ENCODE measurements around the gene CHRM4.

Gene CHRM4

DNA sequence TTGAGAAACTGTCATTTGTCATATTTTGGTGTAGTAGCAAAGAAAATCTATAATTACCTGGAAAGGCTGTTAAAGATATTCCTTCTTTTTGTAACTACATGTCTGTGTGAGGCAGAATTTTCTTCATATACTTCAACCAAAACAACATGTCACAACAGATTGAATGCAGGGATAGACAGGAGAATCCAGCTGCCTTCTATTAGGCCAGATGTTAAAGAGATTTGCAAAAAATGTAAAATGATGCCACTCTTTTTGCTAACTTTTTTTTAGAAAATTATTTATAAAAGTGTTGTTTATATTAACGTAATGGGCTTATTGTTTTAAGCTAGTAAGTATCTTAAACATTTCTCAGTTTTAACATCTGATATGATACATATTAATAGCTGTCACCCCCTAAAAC is 31.6 kb downstream of the CHRM4 start:
- Histone ChIP-seq H3K9me2 (replicated peaks; ENCODE audit: insufficient read depth, low read length) (no peaks in the 10 kb centered on the region), H3F3A (ENCODE audit: insufficient read depth) (no peaks in the 10 kb centered on the region), H3K9me3 (ENCODE audit: insufficient read depth, low read length) (no peaks in the 10 kb centered on the region), H3K4me3 (ENCODE audit: insufficient read depth, low read length, poor library complexity, severe bottlenecking) (no peak overlapping the region), H3K79me2 (ENCODE audit: insufficient read depth, low read length) (peaks cover 10% of the 10 kb centered on the region; the same call in 1 of the 2 replicates), H3K27ac (ENCODE audit: low read depth, low read length) (no peak overlapping the region), H3K36me3 (ENCODE audit: low read length) (no peaks in the 10 kb centered on the region), H3K4me2 (ENCODE audit: low read depth, low read length, poor library complexity, severe bottlenecking) (no peak overlapping the region), H4K20me1 (ENCODE audit: low read depth, low read length) (no peaks in the 10 kb centered on the region), H2AFZ (ENCODE audit: low read depth, low read length, severe bottlenecking) (no peak overlapping the region), H3K27me3 (ENCODE audit: low read length) (no peaks in the 10 kb centered on the region), H3K9ac (ENCODE audit: low read length) (no peak overlapping the region)
- TF ChIP-seq EZH2phosphoT487 (conservative IDR thresholded peaks at IDR 0.05; ENCODE audit: low read length) (no peak), CTCF (IDR thresholded peaks at IDR 0.05; ENCODE audit: insufficient read depth, low read length, poor library complexity, severe bottlenecking) (no peak)

DNA sequence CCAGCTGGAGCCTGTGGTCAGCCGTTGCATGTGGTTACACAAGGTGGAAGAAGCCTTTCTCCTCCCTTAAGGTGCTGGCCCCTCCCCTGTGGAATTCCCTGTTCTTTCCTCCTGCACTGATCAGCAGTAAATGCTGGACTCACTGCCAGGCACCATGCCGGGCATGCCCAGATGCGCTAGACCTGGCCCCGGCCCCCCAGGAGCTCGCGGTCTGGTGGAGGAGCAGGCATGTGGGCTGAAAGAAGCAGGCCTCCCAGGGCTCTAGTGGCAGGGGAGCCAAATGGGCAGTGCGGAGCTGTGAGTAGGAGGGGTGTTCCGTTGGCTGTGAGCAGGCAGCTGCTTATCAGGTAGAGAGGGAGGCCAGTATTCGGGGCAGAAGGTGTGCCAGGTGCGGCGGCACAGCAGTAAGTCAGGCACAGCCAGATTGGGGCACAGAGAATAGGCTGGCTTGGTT is 34.1 kb downstream of the CHRM4 start:
- TF ChIP-seq CTCF (IDR thresholded peaks at IDR 0.05; ENCODE audit: insufficient read depth, low read length, poor library complexity, severe bottlenecking) = no peak
- no peak for TF ChIP-seq EZH2phosphoT487 (conservative IDR thresholded peaks at IDR 0.05; ENCODE audit: low read length)

DNA sequence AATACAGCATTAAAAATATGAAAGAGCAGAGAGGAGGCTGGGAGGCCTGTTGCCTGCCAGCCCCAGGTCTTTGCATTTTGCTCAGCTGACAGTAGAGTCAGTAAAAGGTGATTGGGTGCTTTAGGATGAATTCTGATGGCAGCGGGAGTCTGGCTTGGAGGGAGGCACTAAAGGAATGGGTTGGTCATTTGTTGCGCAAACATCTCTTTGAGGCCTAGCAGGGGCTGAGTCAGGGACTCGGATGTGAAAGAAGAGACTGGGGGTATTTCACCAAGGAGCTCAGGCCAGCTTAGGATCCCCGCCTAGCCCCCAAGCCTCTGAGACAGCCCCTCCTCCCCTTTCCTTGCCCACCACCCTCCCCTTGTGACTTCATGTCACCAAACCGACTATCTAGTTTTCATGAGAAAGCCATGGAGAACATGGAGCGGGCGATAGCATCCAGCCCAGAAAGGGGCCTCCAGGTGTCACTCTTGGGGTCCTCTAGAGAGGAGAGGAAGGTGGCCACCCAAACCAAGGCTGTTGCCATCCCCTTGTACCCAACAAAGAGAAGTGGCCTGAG is 34.6 kb downstream of the CHRM4 start:
- TF ChIP-seq EZH2phosphoT487 (conservative IDR thresholded peaks at IDR 0.05; ENCODE audit: low read length) (no peak), CTCF (IDR thresholded peaks at IDR 0.05; ENCODE audit: insufficient read depth, low read length, poor library complexity, severe bottlenecking) (no peak)
- Histone ChIP-seq H3K36me3 (ENCODE audit: low read length) (no peaks in the 10 kb centered on the region), H3K9ac (ENCODE audit: low read length) (no peak overlapping the region), H3K4me3 (ENCODE audit: insufficient read depth, low read length, poor library complexity, severe bottlenecking) (no peak overlapping the region), H3K79me2 (ENCODE audit: insufficient read depth, low read length) (peaks cover 26% of the 10 kb centered on the region; the same call in 1 of the 2 replicates), H4K20me1 (ENCODE audit: low read depth, low read length) (0 out of 2 replicates have a peak, but pooled peaks cover 6% of the 10 kb centered on the region), H3K4me2 (ENCODE audit: low read depth, low read length, poor library complexity, severe bottlenecking) (no peak overlapping the region), H3K9me2 (replicated peaks; ENCODE audit: insufficient read depth, low read length) (no peaks in the 10 kb centered on the region), H3K27ac (ENCODE audit: low read depth, low read length) (no peak overlapping the region), H2AFZ (ENCODE audit: low read depth, low read length, severe bottlenecking) (no peak overlapping the region), H3K9me3 (ENCODE audit: insufficient read depth, low read length) (no peaks in the 10 kb centered on the region), H3K27me3 (ENCODE audit: low read length) (no peaks in the 10 kb centered on the region), H3F3A (ENCODE audit: insufficient read depth) (no peaks in the 10 kb centered on the region)

More for the DNA sequence above, 34.1 kb downstream of the CHRM4 start:
- H3K27ac ChIP-seq (ENCODE audit: low read depth, low read length) = no peak overlapping the region
- H3K9me3 ChIP-seq (ENCODE audit: insufficient read depth, low read length) = no peaks in the 10 kb centered on the region
- H3K9ac ChIP-seq (ENCODE audit: low read length) = no peak overlapping the region
- no peaks in the 10 kb centered on the region for H3F3A ChIP-seq (ENCODE audit: insufficient read depth)
- no peaks in the 10 kb centered on the region for H3K27me3 ChIP-seq (ENCODE audit: low read length)
- H2AFZ ChIP-seq (ENCODE audit: low read depth, low read length, severe bottlenecking) = no peak overlapping the region
- H3K79me2 ChIP-seq (ENCODE audit: insufficient read depth, low read length) = peaks cover 26% of the 10 kb centered on the region; the same call in 1 of the 2 replicates
- H3K4me2 ChIP-seq (ENCODE audit: low read depth, low read length, poor library complexity, severe bottlenecking) = no peak overlapping the region
- no peak overlapping the region for H3K4me3 ChIP-seq (ENCODE audit: insufficient read depth, low read length, poor library complexity, severe bottlenecking)
- 0 out of 2 replicates have a peak, but pooled peaks cover 6% of the 10 kb centered on the region for H4K20me1 ChIP-seq (ENCODE audit: low read depth, low read length)
- H3K36me3 ChIP-seq (ENCODE audit: low read length) = no peaks in the 10 kb centered on the region
- no peaks in the 10 kb centered on the region for H3K9me2 ChIP-seq (replicated peaks; ENCODE audit: insufficient read depth, low read length)

Measured in SU-DHL-6 (cell line).